ENCODE data around the gene VEGFA. TPM values are rescaled to one million over a fixed set of nuclear protein-coding genes. Genes with fewer than 3 reads are reported as not detected.

VEGFA gene
- total RNA-seq, 1 donor from 2014 or later, result 236 TPM

DNA sequence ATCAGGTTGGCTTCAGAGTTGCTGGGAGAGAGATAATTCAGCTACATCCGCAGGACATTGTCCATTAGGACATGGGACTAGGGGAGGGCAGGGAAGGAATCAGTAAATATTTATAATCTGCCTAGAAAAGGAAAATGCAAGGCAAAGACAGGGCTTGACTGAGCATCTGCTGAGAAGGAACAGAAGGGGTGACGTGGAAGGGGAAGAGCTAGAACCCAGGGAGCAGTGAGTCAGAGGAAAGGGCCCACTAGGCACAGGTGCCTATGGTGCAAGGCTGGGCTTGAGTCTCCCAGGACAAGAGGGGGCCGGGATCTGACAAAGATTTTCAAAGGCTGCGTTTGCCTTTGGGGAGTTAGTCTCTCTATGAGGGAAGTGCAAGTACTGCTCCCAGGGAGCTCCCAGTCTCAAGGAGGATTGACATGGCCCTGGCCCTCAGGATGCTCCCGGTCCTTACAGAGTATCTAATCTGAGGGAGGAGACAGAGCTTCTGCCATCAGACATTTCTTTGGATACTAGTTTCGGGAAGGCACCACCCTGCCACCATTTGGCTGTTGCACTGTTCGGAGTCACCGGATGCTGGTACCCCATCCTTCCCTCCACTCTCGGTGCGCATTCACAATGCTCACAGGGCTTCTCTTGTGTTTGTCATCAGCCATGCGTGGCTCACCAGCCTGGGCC is 21.9 kb downstream of the VEGFA start:
- DNase-seq (ENCODE audit: low read depth), result no peak
- TF ChIP-seq, protein P1, sequence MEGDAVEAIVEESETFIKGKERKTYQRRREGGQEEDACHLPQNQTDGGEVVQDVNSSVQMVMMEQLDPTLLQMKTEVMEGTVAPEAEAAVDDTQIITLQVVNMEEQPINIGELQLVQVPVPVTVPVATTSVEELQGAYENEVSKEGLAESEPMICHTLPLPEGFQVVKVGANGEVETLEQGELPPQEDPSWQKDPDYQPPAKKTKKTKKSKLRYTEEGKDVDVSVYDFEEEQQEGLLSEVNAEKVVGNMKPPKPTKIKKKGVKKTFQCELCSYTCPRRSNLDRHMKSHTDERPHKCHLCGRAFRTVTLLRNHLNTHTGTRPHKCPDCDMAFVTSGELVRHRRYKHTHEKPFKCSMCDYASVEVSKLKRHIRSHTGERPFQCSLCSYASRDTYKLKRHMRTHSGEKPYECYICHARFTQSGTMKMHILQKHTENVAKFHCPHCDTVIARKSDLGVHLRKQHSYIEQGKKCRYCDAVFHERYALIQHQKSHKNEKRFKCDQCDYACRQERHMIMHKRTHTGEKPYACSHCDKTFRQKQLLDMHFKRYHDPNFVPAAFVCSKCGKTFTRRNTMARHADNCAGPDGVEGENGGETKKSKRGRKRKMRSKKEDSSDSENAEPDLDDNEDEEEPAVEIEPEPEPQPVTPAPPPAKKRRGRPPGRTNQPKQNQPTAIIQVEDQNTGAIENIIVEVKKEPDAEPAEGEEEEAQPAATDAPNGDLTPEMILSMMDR (IDR thresholded peaks at IDR 0.05; ENCODE audit: insufficient read depth, low read length, poor library complexity, severe bottlenecking), result no peak
- no peak overlapping the region for H3K4me3 ChIP-seq (ENCODE audit: low read depth, low read length)
- no peaks in the 10 kb centered on the region for H3K27me3 ChIP-seq (ENCODE audit: control insufficient read depth, insufficient read depth, low read length)
- H3K36me3 ChIP-seq (ENCODE audit: control insufficient read depth, insufficient read depth, low read length), result no peaks in the 10 kb centered on the region

DNA sequence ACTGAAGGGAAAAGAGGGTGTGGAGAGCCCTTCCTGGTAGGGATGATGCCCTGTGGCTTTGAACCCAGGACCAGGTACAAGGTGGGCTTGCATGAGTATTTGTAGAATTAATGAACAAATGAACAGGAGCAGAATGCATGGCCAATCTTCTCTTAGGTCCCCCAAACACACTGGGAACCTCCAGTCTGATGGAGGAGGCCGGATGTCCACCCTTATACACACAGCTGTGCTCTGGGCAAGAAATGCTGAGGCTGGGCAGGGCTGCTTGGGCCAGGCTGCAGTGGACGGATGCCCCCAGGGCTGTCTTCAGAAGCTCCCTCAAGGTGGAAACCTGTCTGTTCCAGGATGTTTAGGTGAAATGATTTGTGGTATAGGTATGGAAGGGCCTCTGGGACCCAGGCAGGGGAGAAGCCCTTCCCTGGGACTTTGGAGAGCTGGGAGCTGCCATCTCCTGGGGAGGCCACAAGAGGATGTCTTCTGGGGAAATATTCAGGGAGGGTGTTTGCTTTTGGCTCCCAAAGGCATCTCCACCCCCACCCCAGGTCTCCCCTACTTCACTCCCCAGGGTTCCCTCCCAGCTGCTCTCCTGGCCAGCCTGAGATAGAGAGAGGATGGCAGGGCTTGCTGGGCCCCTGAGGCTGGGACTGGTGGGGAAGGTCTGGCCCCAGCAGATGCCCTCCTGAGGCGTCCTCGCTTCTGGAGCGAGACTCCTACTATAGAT is 23.3 kb downstream of the VEGFA start:
- TF ChIP-seq, protein P1 (IDR thresholded peaks at IDR 0.05; ENCODE audit: insufficient read depth, low read length, poor library complexity, severe bottlenecking), result no peak
- Histone ChIP-seq H3K27me3 (ENCODE audit: control insufficient read depth, insufficient read depth, low read length) (no peaks in the 10 kb centered on the region), H3K4me3 (ENCODE audit: low read depth, low read length) (no peak overlapping the region), H3K36me3 (ENCODE audit: control insufficient read depth, insufficient read depth, low read length) (no peaks in the 10 kb centered on the region)
- DNase-seq (ENCODE audit: low read depth), result no peak

- no peaks in the 10 kb centered on the region for H3K27me3 ChIP-seq (ENCODE audit: control insufficient read depth, insufficient read depth, low read length)
- H3K4me3 ChIP-seq (ENCODE audit: low read depth, low read length), result no peak overlapping the region
- no peak for DNase-seq (ENCODE audit: low read depth)
- TF ChIP-seq, protein P1 (IDR thresholded peaks at IDR 0.05; ENCODE audit: insufficient read depth, low read length, poor library complexity, severe bottlenecking), result no peak
- no peaks in the 10 kb centered on the region for H3K36me3 ChIP-seq (ENCODE audit: control insufficient read depth, insufficient read depth, low read length)
Observed at GRCh38 chr6:43793875-43794242, 23.8 kb downstream of the VEGFA start.

GRCh38 chr6:43795421-43795820 is 25.4 kb downstream of the VEGFA start:
- TF ChIP-seq, protein P1 (IDR thresholded peaks at IDR 0.05; ENCODE audit: insufficient read depth, low read length, poor library complexity, severe bottlenecking), result no peak
- no peaks in the 10 kb centered on the region for H3K27me3 ChIP-seq (ENCODE audit: control insufficient read depth, insufficient read depth, low read length)
- H3K4me3 ChIP-seq (ENCODE audit: low read depth, low read length), result no peak overlapping the region

DNA sequence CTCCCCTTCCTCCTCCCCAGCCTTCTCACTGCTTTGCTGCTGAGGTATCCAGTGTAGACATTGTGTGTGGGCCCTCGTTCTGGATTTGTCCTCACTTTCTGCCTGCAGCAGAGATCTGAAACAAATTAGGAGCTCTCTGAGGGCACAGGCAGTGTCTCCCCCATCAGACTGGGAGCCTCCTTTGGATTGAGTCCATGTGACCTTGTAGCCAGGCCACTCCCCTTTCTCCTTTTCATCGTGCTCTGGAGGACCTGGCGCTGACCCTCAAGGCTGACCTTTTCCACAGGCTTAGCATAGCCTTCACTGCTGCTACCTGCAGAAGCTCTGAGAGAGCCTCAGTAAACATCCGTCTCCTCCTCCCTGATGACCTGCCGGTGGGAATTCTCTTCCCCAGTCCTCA is 26.2 kb downstream of the VEGFA start:
- Histone ChIP-seq H3K27me3 (ENCODE audit: control insufficient read depth, insufficient read depth, low read length) (no peaks in the 10 kb centered on the region), H3K36me3 (ENCODE audit: control insufficient read depth, insufficient read depth, low read length) (no peaks in the 10 kb centered on the region), H3K4me3 (ENCODE audit: low read depth, low read length) (no peak overlapping the region)
- TF ChIP-seq, protein P1 (IDR thresholded peaks at IDR 0.05; ENCODE audit: insufficient read depth, low read length, poor library complexity, severe bottlenecking), result no peak
- DNase-seq (ENCODE audit: low read depth), result no peak

More at GRCh38 chr6:43795421-43795820, 25.4 kb downstream of the VEGFA start:
- H3K36me3 ChIP-seq (ENCODE audit: control insufficient read depth, insufficient read depth, low read length), result no peaks in the 10 kb centered on the region
- no peak for DNase-seq (ENCODE audit: low read depth)
